ENCODE data around the gene CABLES1.
A peak's percentile ranks its signal among the peaks of the same experiment; 100 is the strongest.

The CABLES1 gene

GRCh38 chr18:23113576-23113975, 21.7 kb upstream of the CABLES1 start:
- DNase-seq = no peak

GRCh38 chr18:23114171-23114881, 21.0 kb upstream of the CABLES1 start:
- no peak for DNase-seq

GRCh38 chr18:23114911-23115310, 20.4 kb upstream of the CABLES1 start:
- DNase-seq = no peak

GRCh38 chr18:23115683-23116096, 19.6 kb upstream of the CABLES1 start:
- no peak for DNase-seq

GRCh38 chr18:23121133-23121532, 14.2 kb upstream of the CABLES1 start:
- no peak for DNase-seq

GRCh38 chr18:23122334-23123229, 12.7 kb upstream of the CABLES1 start:
- DNase-seq = no peak

GRCh38 chr18:23126376-23127056, 8.8 kb upstream of the CABLES1 start:
- DNase-seq = no peak

- no peak for DNase-seq
Observed at GRCh38 chr18:23127090-23127489, 8.2 kb upstream of the CABLES1 start.

- DNase-seq = no peak
Observed at GRCh38 chr18:23129355-23130002, 5.8 kb upstream of the CABLES1 start.

- DNase-seq = peak; percentile 21
Observed at GRCh38 chr18:23131693-23132319, 3.5 kb upstream of the CABLES1 start.

- DNase-seq = no peak
Observed at GRCh38 chr18:23133860-23134779, 1.2 kb upstream of the CABLES1 start.

- DNase-seq = no peak
Observed at GRCh38 chr18:23135550-23136325, 453 bp downstream of the CABLES1 start.

GRCh38 chr18:23136326-23137096, 1.2 kb downstream of the CABLES1 start:
- DNase-seq = no peak

GRCh38 chr18:23137097-23137635, 1.9 kb downstream of the CABLES1 start:
- DNase-seq = no peak

GRCh38 chr18:23137788-23138216, 2.5 kb downstream of the CABLES1 start:
- no peak for DNase-seq

GRCh38 chr18:23138471-23138870, 3.2 kb downstream of the CABLES1 start:
- DNase-seq = no peak

GRCh38 chr18:23141104-23141999, 6.1 kb downstream of the CABLES1 start:
- no peak for DNase-seq

- DNase-seq = no peak
Observed at GRCh38 chr18:23142251-23142929, 7.1 kb downstream of the CABLES1 start.

All from NK-92 treated with Interleukin-12 subunit alpha and Interleukin-12 subunit beta, amount 100 ng/mL, for 24 hours (cell line).